GM18951 (cell line): ENCODE data around the gene DGKD.
"Not testable (repeated sequence)": the region's sequence is repeated elsewhere in the genome, so short reads cannot be mapped to it uniquely, and the experiment has no call there.

ENCODE experiments used
- POLR2A ChIP-seq: IDR thresholded peaks from 4 replicates; pipeline ENCODE4 v1.6.1; 2011; ENCODE audit warnings: mild to moderate bottlenecking; ENCODE audit not compliant: insufficient read length, insufficient read depth; ENCODE audit errors: extremely low read depth
- in situ Hi-C: fragments of 300-500 bp; cut with MboI; formaldehyde crosslinking; loops from one replicate; pipeline ENCODE4 v1.12.0; 2022; ENCODE audit warnings: low sequenced_read_pairs, mixed read lengths, inconsistent platforms; ENCODE audit not compliant: unreplicated experiment

Gene DGKD

GRCh38 chr2:233387667-233388528 is 33.6 kb downstream of the DGKD start:
- in situ Hi-C loops = no loop called here
- no peak for TF ChIP-seq POLR2A

DNA sequence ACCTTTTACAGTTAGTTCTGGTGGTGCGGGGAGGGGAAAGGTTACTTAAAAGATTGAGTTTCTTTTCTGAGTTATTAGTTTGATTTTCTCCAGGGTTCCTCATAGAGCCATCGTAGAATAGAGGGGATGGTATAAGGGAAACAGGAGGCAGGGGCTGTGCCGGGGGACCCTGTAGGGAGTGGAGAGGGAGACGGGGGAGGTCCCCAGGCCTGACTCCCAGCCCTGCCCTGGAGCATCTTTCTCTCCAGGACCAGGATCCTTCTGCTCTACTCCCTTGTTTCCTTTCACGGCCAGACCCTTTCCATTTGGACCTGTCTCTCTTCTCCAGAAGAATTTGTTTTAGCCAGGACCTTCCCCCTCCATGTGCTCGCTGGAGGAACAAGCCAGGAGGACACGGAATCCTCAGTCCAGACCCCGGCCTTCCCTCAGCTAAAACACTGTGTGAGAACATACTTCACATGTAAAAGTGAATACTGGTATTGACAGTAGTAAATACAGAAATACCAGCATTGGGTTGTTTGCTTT is 35.4 kb downstream of the DGKD start:
- in situ Hi-C loops = no loop called here
- TF ChIP-seq POLR2A = no peak

- in situ Hi-C loops = no loop called here
- TF ChIP-seq POLR2A = no peak
These were observed 41.4 kb downstream of the DGKD start for GRCh38 chr2:233395687-233396086.

DNA sequence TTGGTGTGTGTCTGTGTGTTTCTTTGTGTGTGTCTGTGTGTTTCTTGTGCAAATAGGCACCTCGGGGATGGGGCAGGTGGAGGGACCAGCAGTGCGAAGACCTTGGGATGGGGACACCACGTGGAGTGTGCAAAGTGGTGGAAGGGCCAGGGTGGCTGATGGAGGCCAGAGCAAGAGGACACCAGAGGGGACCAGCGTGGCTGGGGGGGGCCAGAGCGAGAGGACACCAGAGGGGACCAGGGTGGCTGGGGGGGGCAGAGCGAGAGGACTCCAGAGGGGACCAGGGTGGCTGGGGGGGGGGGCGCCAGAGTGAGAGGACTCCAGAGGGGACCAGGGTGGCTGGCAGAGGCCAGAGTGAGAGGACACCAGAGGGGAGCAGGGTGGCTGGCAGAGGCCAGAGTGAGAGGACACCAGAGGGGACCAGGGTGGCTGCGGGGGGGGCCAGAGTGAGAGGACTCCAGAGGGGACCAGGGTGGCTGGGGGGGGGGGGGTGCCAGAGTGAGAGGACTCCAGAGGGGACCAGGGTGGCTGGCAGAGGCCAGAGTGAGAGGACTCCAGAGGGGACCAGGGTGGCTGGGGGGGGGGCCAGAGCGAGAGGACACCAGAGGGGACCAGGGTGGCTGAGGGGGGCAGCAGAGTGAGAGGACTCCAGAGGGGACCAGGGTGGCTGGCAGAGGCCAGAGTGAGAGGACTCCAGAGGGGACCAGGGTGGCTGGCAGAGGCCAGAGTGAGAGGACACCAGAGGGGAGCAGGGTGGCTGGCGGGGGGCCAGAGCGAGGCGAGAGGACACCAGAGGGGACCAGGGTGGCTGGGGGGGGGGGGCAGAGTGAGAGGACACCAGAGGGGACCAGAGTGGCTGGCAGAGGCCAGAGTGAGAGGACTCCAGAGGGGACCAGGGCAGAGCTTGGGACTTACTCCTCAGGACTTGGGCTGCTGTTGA is 42.7 kb downstream of the DGKD start:
- in situ Hi-C loops = not testable (repeated sequence)

GRCh38 chr2:233399306-233400225 is 45.3 kb downstream of the DGKD start:
- in situ Hi-C loops = no loop called here

GRCh38 chr2:233400341-233400740 is 46.0 kb downstream of the DGKD start:
- in situ Hi-C loops = no loop called here
- no peak for TF ChIP-seq POLR2A

More at GRCh38 chr2:233399306-233400225, 45.3 kb downstream of the DGKD start:
- no peak for TF ChIP-seq POLR2A

DNA sequence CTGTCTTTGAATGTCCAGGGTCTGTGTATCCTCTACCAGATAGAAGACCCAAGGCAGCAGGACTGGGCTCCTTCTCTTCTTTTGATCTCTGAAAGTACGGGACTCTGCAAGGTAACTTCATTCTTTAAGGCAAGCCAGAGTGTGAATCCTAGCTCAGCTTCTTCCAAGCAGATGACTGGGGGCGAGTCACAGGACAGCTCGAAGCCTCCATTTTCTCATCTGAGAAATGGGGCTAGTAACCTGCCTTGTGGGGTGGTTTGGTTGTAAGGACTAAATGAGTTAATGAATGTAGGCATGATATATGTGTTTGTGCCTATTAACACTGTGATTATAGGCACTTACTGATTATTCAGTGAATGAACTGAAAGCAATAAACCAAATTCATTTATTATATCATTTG is 46.7 kb downstream of the DGKD start:
- no peak for TF ChIP-seq POLR2A
- in situ Hi-C loops = no loop called here

- in situ Hi-C loops = no loop called here
- TF ChIP-seq POLR2A = no peak
These were observed 48.1 kb downstream of the DGKD start for GRCh38 chr2:233402346-233402745.

GRCh38 chr2:233402789-233403188 is 48.5 kb downstream of the DGKD start:
- TF ChIP-seq POLR2A = no peak
- in situ Hi-C loops = no loop called here

- in situ Hi-C loops = no loop called here
- no peak for TF ChIP-seq POLR2A
These were observed 49.9 kb downstream of the DGKD start for GRCh38 chr2:233404222-233404621.

DNA sequence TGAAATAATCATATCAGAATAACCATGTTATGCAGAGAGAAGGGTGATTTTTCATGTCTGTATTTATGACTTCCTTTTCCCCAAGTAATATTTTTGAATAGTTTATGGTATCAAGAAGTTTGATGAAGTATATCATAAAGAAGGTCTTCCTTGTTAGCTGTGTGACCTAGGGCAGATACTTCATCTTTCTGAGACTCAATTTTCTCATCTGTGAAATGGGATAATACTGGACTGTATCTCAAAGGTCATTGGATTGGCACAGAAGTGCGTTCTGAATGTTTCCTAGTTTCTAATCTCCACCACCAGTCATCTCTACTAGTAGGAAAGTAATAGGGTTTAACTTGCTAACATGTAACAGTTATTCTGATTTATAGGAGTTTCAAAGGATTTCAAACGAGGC is 52.6 kb downstream of the DGKD start:
- in situ Hi-C loops = no loop called here
- no peak for TF ChIP-seq POLR2A

- no peak for TF ChIP-seq POLR2A
- in situ Hi-C loops = no loop called here
These were observed 53.5 kb downstream of the DGKD start for GRCh38 chr2:233407771-233408181.
